Lower leg skin (tissue), 3 donors: ENCODE measurements around the gene HARBI1.

Source experiments
- CTCF ChIP-seq, 3 donors: fragments of 450-650 bp; IDR thresholded peaks; one replicate each; pipeline ENCODE4 v1.5.1; 2016; ENCODE audit warnings: antibody characterized with exemption in 3 of 3, mild to moderate bottlenecking in 3 of 3, moderate library complexity in 2 of 3
- POLR2A ChIP-seq, 2 donors: fragments of 450-650 bp; IDR thresholded peaks; one replicate each; pipeline ENCODE4 v1.6.1; 2016 to 2017; ENCODE audit warnings: antibody characterized with exemption in 2 of 2, mild to moderate bottlenecking in 1 of 2, moderate library complexity in 1 of 2

GRCh38 chr11:46609386-46609785 is 7.6 kb downstream of the HARBI1 start:
- no peak for TF ChIP-seq POLR2A (IDR thresholded peaks at IDR 0.05)
- no peak for TF ChIP-seq CTCF (IDR thresholded peaks at IDR 0.05)
